GM21360 (cell line): Measurements from ENCODE around the gene TRMT61A.

Experiments used
- ATAC-seq: cut with Tn5 transposase; IDR thresholded peaks from one replicate; pipeline ENCODE4 v1.9.1; 2021; ENCODE audit warnings: mild to moderate bottlenecking, moderate library complexity; ENCODE audit not compliant: unreplicated experiment

The TRMT61A gene

GRCh38 chr14:103533999-103534575 lies 5.1 kb downstream of the TRMT61A start:
- ATAC-seq = no peak

DNA sequence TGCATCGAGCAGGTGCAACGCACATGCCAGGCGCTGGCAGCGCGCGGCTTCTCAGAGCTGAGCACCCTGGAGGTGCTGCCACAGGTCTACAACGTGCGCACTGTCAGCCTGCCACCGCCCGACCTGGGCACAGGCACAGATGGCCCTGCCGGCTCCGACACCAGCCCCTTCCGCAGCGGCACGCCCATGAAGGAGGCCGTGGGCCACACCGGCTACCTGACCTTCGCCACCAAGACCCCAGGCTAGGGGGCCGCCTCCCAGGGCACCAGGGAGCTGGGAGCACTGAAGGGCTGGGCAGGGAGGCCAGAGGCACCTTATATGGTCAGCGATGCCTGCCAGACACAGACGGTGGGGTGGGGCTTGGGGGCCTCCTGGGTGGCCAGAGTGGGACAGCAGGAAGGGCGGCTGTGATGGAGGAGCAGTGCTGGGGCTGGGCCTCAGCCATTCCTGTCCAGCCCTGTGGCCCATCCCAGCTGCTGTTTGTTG lies 5.6 kb downstream of the TRMT61A start:
- no peak for ATAC-seq

- ATAC-seq = no peak
These were observed 6.3 kb downstream of the TRMT61A start for GRCh38 chr14:103535081-103535890.

DNA sequence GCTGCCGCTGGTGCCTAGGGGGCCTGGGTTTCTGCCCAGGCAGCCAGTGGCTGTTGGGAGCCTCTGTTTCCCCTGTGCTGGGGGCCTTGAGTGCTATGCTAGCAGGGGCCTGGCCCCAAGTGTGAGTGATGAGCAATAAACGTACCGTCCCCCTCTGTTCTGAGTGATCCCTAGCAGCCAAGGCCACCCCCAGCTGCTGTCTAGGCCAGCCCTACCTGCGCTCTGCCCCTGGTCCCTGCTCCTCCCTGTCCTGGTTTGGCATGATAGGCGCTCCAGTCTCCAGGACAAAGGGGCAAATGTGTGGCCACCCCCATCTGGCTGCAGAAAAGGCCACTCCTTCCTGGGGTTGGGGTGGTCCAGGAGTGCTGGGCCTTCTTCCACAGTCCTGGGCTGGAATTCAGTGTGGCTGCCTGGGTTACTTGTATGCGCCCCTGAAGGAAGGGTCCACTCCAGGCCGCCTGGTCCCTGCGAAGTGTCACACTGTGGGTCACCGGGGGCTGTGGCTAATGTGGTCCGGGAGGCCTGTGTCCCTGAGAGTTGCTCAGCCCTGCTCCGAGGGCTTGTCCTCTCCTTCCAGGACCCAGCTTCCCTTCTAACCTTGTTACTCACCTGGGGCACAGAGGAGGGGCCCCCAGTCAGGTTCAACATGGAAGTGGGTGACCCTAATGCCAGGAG lies 7.0 kb downstream of the TRMT61A start:
- no peak for ATAC-seq

GRCh38 chr14:103536693-103537092 lies 7.7 kb downstream of the TRMT61A start:
- no peak for ATAC-seq

GRCh38 chr14:103537175-103537990 lies 8.4 kb downstream of the TRMT61A start:
- no peak for ATAC-seq

DNA sequence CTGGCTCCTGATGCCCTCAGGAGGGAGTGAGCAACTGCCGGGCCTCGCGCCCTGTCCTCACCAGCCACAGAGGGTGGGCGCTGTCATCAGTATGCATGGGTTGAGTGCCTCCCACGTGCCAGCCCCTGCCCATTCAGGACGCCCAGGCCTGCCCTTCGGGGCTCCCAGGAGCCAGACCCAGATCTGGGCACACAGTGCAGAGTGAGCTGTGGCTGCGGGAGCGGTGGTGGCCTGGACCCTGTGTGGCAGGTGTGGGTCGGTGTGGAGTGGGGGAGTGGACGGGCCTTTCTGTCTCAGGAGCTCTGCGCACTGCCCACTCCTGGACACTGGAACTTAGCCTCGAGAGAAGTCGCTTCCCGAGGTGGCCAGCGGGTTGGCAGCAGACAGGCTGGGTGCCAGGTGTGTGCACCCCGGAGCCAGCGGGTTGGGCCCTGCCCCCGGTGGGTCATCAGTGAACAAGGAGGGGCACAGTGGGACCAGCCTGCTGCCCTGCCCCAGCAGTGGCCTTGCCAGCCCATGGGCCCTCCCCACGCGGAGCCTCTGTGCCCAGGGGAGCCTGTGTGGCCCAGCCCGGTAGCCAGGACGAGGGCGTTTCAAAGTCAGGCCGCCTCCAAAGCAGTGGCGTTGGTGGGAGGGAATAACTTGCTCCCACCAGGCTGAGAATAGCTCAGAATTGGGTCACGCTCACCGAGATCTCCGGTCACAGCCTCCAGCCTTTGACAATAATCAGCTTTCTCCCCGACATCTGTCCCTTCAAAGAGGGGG lies 9.5 kb downstream of the TRMT61A start:
- no peak for ATAC-seq

DNA sequence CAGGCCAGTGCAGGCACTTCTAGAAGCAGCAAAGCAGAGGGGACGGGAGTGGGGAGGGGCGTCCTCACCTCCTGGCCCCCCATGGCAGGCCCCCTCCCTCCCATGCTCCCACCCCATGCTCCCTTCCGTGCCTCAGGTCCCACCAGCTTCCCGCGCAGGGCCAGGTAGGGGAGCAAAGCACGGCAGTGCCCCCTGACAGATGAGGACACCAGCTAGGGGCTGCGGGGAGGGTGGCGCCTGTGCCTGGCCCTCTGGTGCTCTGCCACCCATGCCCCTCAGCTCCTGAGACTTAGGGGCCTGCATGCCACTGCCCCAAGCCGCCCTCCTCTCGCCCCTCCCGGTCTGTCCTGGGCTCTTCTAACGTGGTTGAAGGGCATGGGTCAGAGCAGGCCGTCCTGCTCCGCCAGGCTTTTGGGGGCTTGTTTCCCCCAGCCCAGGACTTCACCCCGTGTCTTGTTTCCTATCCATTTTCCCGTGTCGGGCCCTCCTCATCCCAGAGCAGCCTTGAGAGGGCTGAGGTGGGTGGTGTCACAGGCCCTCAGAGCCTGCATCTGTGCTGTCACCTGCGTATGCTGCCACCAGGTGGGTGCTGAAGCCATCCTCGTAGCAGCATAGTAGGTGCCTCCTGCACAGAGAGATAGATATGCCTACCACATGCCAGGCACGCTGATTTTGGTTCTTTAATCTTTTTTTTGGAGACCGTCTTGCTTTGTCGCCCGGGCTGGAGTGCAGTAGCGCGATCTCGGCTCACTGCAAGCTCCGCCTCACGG lies 10.2 kb downstream of the TRMT61A start:
- ATAC-seq = no peak

- ATAC-seq = no peak
These were observed 12.1 kb downstream of the TRMT61A start for GRCh38 chr14:103540821-103541708.

GRCh38 chr14:103541709-103542604 lies 13.0 kb downstream of the TRMT61A start:
- no peak for ATAC-seq

DNA sequence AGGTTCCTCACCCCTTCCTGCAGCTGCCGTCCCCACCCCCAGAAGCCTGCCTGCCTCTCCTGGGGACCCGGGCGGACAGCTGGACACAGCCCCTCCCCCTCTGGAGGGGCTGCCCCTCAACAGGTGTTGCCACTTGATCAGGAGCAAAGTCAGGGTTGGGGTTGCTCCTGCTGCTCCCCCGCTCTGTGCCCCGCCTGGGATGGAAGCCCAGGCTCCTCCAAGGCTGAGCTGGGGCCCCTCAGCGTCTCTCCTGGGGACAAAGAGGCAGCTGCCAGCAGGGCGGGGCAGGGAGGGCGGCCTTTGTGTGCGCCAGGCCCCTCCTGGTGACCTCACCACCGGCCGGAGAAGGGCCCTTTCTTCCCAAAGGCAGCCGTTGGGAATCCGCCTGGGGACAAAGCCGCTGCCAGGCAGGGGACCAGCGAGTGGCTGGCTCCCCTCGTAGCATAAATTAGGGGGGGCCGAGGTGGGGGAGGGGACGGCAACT lies 13.7 kb downstream of the TRMT61A start:
- ATAC-seq = no peak

DNA sequence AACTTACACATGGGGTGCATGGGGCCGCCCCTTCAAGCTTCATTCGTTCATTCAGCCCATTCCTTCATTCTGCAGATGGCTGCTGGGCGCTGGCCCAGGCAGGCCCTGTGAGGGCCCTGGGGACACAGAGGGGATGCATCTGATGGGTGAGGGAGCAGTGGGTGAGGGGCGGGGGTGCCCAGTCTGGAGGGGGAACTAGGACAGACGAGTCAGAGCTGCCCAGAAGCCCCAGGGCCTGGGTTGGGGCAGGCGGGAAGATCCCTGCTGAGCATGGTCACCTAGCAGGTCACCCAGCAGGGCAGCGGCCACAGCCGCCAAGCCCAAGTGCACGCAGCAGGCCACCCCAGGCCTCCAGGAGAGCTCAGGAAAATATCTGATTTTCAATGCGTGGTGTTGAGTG lies 14.1 kb downstream of the TRMT61A start:
- no peak for ATAC-seq

DNA sequence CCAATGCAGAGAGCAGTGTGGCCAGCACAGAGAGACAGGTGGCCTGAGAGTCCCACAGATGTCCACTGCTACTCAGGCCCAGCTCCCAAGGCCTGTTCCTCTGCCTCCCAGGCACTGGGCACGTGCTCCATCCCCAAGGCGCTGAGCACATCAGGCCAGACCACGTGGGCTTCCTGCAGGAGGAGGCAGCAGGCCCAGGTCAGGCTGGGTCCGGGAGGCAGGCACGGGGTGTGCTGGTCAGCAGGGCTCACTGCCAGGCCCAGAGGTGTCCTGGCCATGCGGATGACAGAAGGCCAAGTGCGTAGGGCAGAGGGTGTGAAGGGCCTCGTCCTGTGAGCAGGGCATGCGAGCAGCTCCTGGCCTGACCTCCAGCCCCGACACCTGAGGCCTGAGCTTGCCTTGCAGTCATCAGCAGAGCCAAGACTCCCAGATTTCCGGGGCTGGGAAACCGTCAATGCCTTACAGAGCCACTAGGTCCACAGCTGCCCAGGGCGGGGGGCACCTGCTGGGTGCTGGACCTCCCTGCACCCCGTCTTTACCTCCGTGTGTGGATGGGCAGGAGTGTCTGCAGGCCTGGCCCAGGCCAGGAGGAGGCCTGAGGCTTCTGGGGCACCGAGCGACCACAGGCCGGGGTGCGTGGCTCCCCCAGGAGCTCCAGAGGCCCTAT lies 14.9 kb downstream of the TRMT61A start:
- no peak for ATAC-seq

- no peak for ATAC-seq
These were observed 15.6 kb downstream of the TRMT61A start for GRCh38 chr14:103544388-103545218.

GRCh38 chr14:103545219-103545914 lies 16.4 kb downstream of the TRMT61A start:
- ATAC-seq = no peak
